ENCODE results near the gene SH3BP1. TPM values are rescaled to one million over a fixed set of nuclear protein-coding genes. Genes with fewer than 3 reads are reported as not detected.
A peak's percentile ranks its signal among the peaks of the same experiment; 100 is the strongest.

The SH3BP1 gene
- polyA plus RNA-seq, 2 of the 4 experiments (the other 2 are of a cell fraction), result 1.8 to 2.7 TPM

DNA sequence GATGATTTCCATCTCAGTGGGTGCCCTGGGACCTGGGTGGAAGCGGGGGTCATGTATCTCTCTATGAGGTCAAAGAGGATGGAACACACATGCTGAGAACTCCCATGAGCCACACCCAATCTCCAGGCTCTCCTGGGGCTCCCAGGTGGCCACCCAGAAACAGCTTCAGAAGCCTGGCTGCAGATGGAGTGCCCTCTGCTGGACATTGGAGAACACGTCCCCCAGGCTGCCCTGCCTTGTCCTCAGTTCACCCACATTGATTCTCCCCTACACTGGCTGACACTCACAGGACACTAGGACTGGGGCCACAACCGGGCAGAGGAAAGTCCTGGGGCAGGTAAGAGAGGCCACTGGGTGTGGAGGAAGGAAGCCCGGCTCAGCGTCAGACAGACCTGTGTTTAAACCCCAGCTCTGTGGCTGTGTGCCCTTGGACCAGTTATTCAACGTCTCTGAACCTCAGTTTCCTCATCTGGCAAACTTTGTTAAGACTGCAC lies 42.1 kb downstream of the SH3BP1 start:
- FAIRE-seq (no peak), DNase-seq (ENCODE audit: low read depth in 1 of 2, low spot score in 1 of 2) (peak in 1 of 2 experiments; percentile 80), ATAC-seq (peak; percentile 62 to 73)
- Histone ChIP-seq H3K27ac (peak overlapping the region; percentile 42 to 77), H3K4me1 (peaks cover 29% of the 10 kb centered on the region), H3K9me3 (no peaks in the 10 kb centered on the region), H3K4me2 (peak overlapping the region; percentile 33), H3K4me3 (no peak overlapping the region)
- WGBS (ENCODE audit: missing lambda C conversion rate), result 4% methylated on average over 3 of the region's 6 CpGs
- CTCF ChIA-PET, result interaction anchor here (0.5 to 15.2 kb wide), 34 partner anchors 9 to 144 kb away, joined by 3 to 152 read pairs (median 4); partner anchors contain the start of genes PDXP and TRIOBP
- POLR2A ChIA-PET, result interaction anchor here (1.5 to 1.8 kb wide), 2 partner anchors 23 to 39 kb away, joined by 4 to 9 read pairs; partner anchors contain the start of gene PDXP
- TF ChIP-seq RARB (CRISPR knock-in tag; IDR thresholded peaks at IDR 0.05), result no peak
- no peak for TF ChIP-seq FOSL2 (IDR thresholded peaks at IDR 0.05)
- no peak for TF ChIP-seq FOSL2 (CRISPR knock-in tag; IDR thresholded peaks at IDR 0.05)
- TF ChIP-seq NPAS2 (CRISPR knock-in tag; IDR thresholded peaks at IDR 0.05; ENCODE audit: borderline replicate concordance), result no peak
- TF ChIP-seq, protein P1, sequence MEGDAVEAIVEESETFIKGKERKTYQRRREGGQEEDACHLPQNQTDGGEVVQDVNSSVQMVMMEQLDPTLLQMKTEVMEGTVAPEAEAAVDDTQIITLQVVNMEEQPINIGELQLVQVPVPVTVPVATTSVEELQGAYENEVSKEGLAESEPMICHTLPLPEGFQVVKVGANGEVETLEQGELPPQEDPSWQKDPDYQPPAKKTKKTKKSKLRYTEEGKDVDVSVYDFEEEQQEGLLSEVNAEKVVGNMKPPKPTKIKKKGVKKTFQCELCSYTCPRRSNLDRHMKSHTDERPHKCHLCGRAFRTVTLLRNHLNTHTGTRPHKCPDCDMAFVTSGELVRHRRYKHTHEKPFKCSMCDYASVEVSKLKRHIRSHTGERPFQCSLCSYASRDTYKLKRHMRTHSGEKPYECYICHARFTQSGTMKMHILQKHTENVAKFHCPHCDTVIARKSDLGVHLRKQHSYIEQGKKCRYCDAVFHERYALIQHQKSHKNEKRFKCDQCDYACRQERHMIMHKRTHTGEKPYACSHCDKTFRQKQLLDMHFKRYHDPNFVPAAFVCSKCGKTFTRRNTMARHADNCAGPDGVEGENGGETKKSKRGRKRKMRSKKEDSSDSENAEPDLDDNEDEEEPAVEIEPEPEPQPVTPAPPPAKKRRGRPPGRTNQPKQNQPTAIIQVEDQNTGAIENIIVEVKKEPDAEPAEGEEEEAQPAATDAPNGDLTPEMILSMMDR (IDR thresholded peaks at IDR 0.05), result peak; percentile 73
- TF ChIP-seq SMC3 (IDR thresholded peaks at IDR 0.05), result peak; percentile 75; the same call in 2 of the 3 replicates
- no peak for TF ChIP-seq HEYL (CRISPR knock-in tag; IDR thresholded peaks at IDR 0.05)
- no peak for TF ChIP-seq POLR2AphosphoS2 (conservative IDR thresholded peaks at IDR 0.05; ENCODE audit: low read length)
- no peak for TF ChIP-seq HDAC2 (IDR thresholded peaks at IDR 0.05)
- TF ChIP-seq, protein P2, sequence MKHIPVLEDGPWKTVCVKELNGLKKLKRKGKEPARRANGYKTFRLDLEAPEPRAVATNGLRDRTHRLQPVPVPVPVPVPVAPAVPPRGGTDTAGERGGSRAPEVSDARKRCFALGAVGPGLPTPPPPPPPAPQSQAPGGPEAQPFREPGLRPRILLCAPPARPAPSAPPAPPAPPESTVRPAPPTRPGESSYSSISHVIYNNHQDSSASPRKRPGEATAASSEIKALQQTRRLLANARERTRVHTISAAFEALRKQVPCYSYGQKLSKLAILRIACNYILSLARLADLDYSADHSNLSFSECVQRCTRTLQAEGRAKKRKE (CRISPR knock-in tag; IDR thresholded peaks at IDR 0.05; ENCODE audit: low read depth), result no peak
- peak; percentile 23 for TF ChIP-seq ZFP36 (IDR thresholded peaks at IDR 0.05; ENCODE audit: borderline replicate concordance, partially characterized antibody)
- TF ChIP-seq EP300 (IDR thresholded peaks at IDR 0.05), result no peak
- peak; percentile 70 to 76 for TF ChIP-seq RAD21 (conservative IDR thresholded peaks at IDR 0.05 in 1 of 2, IDR thresholded peaks at IDR 0.05 in 1 of 2)

DNA sequence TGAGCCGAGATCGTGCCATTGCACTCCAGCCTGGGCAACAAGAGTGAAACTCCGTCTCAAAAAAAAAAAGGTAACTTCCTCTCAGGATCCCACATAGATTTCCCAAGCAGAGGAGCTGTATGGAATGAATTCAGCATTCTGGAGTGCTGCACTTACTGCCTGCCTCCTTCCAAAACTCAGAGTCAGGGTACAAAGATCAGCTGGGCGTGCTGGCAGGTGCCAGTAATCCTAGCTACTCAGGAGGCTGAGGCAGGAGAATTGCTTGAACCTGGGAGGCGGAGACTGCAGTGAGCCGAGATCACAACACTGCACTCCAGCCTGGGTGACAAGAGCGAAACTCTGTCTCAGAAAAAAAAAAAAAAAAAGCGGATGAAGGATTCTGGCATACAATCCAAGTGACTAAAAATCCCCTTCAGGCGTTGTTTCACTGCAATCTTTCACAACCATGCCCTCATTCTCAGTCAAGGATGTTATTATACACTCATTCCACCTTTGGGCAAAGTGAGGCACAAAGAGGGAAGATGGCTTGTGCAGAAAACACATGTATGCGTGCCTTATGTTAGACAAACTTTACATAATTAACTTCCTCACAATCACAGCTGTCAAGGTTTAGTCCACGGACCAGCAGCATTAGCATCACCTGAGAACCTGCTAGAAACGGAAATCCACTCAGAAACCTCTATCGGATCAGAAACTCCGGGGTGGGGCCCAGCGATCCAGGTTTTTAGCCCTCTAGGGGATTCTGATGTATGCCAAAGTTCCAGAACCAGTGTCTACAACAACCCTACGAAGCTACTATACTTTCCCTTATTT lies 45.5 kb downstream of the SH3BP1 start:
- FAIRE-seq, result no peak
- H3K4me1 ChIP-seq, result peaks cover 26% of the 10 kb centered on the region
- ChIA-PET POLR2A (interaction anchor here (0.6 to 0.7 kb wide), 2 partner anchors 8 to 41 kb away, joined by 3 to 4 read pairs; no protein-coding TSS in a partner anchor), CTCF (interaction anchor here (0.8 to 6.6 kb wide), 6 partner anchors 8 to 67 kb away, joined by 3 to 44 read pairs (median 5); no protein-coding TSS in a partner anchor)
- TF ChIP-seq, protein P3, sequence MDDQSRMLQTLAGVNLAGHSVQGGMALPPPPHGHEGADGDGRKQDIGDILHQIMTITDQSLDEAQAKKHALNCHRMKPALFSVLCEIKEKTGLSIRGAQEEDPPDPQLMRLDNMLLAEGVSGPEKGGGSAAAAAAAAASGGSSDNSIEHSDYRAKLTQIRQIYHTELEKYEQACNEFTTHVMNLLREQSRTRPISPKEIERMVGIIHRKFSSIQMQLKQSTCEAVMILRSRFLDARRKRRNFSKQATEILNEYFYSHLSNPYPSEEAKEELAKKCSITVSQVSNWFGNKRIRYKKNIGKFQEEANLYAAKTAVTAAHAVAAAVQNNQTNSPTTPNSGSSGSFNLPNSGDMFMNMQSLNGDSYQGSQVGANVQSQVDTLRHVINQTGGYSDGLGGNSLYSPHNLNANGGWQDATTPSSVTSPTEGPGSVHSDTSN (IDR thresholded peaks at IDR 0.05), result no peak
- H3K27ac ChIP-seq, result peak overlapping the region in 1 of 2 experiments; percentile 98; a peak in 1 of 6 replicates
- H3K4me3 ChIP-seq, result no peak overlapping the region
- no peak for ATAC-seq
- DNase-seq (ENCODE audit: low read depth in 1 of 2, low spot score in 1 of 2), result no peak
- H3K4me2 ChIP-seq, result no peak overlapping the region
- WGBS (ENCODE audit: missing lambda C conversion rate), result 67% methylated on average over 16 of the region's 16 CpGs
- H3K9me3 ChIP-seq, result no peaks in the 10 kb centered on the region
